DLD1 (cell line): ENCODE data around the gene TRIO.

ENCODE experiments used
- in situ Hi-C: cut with HindIII; loops from 2 replicates; pipeline ENCODE4 v1.10.0; 2017; ENCODE audit warnings: low sequenced_read_pairs

TRIO gene

GRCh38 chr5:14400611-14401010, 257.5 kb downstream of the TRIO start:
- in situ Hi-C loops, result no loop called here

DNA sequence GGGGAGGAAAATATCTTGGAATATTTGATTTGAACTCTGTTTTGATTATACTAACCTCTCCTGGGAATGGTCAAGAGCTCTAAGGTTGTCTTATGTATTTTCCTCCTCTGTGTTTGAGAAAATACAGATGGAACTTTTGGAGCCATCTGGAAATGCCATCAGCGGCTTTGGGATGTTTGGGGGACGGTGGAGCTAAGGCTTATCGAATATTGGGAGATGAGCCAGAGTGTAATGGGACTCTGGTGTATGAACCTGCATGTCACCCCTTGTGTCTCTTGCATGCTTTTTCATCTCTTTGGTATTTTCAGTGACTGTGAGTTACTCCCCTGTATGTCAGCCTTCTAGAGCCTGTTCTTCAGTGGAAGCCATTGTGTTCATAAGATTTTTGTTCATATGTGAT, 258.5 kb downstream of the TRIO start:
- in situ Hi-C loops, result no loop called here

GRCh38 chr5:14402424-14402823, 259.3 kb downstream of the TRIO start:
- in situ Hi-C loops, result no loop called here

DNA sequence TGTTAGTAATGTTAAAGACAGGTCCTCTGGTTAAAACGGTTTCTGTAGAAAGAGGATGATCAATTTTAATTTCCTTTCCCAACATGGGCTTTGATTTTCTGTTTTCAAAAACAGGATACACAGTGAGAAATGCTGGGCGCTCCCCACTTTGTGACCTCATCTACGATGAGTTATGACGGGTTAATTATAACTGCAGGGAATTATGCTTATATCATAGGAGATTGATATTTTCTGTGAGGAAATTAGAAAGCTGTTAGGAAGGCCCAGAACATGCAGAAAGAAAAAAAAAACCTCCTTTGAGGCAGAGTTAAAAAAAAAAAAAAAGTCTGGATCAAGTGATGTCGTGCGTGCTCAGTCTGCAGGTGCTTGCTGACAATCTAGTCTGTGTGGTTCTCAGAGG, 261.6 kb downstream of the TRIO start:
- in situ Hi-C loops, result no loop called here

GRCh38 chr5:14405267-14405666, 262.1 kb downstream of the TRIO start:
- in situ Hi-C loops, result no loop called here

DNA sequence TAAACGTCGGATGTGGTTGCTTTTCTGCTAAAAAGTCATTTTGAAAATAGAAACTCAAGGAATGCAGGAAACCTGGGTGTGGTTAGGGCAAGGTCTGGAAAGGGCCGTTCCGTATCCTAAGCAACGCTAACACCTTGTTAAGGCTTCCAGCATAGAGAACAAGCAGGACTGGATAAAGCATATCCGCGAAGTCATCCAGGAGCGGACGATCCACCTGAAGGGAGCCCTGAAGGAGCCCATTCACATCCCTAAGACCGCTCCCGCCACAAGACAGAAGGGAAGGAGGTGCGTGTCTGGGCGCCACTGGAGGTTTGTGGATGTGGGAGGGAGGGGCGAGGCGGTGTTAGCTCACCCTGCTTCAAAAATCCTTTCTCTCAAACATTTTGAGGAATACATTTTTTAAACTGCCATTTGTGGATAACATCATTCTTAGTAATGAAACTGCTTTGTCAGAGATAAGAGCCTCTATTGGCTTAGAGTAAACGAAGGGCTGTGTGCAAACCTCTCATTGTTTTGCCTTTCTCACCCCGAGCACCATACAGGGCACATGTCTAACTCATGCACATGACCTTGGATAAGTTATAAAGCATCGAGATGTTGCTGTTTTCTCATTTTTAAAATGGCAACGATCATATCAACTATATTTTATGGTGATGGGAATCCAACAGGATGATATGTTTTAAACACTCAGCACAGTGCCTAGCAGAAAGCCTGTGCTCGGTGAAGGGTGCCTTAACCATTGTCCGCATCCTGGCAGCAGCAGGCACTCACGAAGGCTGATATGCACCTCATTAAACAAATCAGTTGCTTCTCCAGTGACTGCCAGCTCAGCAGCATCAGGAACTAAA, 262.8 kb downstream of the TRIO start:
- in situ Hi-C loops, result no loop called here

DNA sequence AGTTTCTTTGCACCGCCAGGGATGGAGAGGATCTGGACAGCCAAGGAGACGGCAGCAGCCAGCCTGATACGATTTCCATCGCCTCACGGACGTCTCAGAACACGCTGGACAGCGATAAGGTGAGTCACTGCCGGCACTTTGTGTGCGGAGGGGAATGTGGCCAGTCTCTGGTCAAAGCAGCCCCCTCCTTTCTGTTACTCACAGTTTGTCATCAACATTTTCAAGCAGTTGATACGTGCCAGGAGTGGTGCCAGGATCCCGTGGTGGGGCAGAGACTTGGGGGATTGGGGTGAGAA, 263.4 kb downstream of the TRIO start:
- in situ Hi-C loops, result no loop called here

- in situ Hi-C loops, result no loop called here
Measured at GRCh38 chr5:14407051-14407450, 263.9 kb downstream of the TRIO start.

GRCh38 chr5:14407746-14408175, 264.6 kb downstream of the TRIO start:
- in situ Hi-C loops, result no loop called here

DNA sequence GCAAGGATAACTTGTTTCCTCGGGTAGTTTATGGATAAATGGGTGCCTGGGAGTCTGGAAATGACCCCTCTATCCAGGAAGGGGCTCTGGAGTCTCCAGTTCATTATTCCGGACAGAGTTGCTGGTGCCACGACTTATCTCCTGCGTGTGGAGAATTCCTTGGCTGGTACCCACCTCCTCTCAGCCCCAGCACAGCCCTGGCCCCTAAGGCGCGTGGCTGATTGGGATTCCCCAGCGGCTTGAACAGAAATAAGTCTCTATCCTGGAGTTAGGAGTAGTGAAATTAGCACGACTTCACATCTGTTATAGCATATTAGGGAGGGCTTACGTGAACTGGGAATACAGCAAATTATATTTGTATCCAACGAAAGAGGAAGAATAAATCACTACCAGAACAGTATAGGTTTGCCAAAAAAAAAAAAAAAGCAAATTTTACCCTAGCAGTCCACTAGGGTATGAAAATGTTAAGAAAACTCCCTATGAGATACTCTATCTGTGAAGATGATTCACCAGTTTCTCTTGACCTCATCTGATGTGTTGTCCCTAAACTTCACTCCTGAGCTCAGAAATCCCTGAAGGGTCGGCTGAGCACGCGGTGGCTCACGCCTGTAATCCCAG, 265.9 kb downstream of the TRIO start:
- in situ Hi-C loops, result no loop called here

GRCh38 chr5:14410068-14410393, 266.9 kb downstream of the TRIO start:
- in situ Hi-C loops, result no loop called here

DNA sequence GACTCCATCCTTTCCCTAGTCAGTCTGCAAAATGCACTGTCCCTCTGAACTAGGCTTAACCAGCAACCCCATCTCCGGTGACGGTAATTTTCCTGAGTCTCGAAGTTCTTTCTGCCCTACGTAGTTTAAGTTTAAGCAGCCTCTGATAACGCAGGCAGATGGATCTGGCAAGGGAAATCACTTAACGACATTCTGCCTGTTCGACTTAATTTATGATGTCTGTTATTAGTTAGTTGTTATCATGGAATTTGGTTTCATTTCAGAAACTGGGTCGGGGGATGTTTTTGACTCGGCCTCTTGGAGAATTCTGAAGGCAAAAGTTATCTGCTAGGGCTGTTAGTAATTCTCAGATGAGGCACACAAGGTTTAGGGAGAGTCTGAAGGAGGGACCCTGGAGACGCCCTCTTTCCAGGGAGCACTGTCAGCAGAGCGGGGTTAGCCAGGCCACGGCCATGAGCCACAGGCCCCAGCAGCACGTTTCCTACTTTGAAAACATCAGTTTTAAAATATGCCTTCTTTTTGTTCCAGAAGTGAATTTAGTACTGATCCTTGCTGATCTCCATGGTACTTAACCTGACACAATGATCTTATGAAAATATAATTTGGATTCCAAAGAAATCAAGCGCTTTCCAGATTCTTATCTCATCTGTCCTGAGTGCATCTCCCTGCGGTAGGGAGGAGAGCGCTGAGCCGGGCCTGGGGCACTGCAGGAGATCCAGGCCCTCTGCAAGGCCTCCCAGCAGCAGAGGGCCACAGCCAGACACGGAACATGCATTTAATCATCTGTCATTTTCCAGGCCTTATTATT, 267.5 kb downstream of the TRIO start:
- in situ Hi-C loops, result no loop called here

- in situ Hi-C loops, result no loop called here
Measured at GRCh38 chr5:14411216-14411615, 268.1 kb downstream of the TRIO start.

DNA sequence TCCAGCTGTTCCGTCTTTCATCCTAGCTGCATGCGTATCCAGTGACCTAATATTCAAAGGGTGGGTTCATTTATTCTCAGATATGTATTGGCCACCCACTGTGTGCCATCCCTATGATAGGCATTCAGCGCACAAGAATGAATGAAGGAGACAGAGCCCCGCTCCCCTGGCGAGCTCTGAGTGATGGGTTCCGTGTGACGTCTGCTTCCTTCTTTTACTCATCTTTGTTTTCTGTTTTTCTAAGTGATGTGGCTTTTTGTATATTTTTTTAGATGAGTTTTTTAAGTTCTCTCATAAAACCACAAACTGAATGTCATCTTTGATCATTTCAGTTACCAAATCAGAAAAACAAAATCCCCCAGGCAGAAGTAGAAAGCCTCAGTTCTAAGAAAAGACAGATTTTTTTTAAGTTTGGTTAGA, 270.2 kb downstream of the TRIO start:
- in situ Hi-C loops, result no loop called here

GRCh38 chr5:14414007-14414406, 270.9 kb downstream of the TRIO start:
- in situ Hi-C loops, result no loop called here

DNA sequence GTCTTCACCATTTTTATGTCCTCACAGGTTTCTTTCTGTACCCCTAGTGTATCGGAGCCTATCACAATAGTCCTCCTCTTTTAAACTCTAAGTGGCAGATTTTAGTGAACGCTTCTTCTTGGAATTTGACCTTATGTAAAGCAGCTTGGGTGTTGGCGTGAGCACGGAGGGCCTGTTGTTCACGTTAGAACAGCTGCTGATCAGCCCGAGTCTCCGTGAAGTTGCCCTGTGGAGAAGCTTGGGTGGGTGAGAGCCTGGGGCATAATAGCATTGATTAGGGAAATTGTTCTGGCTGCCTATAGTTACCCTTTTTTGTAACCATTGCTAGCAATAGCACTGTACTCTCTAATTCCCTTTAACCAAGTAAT, 271.5 kb downstream of the TRIO start:
- in situ Hi-C loops, result no loop called here

DNA sequence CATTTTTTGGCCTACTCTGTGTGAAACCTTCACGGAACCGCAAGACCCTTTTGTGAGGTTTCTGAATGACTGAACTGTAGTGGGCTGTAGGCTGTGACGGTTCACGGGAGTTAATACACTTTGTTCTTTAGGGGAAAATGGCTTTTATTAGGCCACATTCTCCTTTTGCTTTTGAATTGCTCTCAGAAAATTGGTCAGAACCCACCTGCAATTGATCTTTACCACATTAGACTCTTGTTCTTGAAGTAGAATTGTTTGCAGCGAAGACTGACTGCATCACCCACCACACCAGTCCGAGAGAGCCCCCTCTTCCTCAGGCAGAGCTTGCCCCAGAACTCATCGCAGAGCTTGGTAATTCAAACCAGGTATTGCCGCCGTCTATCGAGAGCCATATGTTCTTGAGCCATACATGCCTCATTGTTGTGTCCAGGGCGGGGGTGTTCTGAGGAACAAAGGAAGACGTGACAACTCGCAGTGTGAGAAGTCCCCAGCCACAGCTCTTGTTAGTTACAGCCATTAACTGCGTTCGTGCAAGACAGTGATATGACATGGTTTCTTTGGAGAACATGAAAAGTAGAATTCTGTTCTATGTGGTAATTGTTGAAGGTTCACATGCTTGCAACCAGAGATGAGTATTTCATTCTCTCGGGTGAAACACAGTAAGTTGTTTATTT, 272.0 kb downstream of the TRIO start:
- in situ Hi-C loops, result no loop called here

DNA sequence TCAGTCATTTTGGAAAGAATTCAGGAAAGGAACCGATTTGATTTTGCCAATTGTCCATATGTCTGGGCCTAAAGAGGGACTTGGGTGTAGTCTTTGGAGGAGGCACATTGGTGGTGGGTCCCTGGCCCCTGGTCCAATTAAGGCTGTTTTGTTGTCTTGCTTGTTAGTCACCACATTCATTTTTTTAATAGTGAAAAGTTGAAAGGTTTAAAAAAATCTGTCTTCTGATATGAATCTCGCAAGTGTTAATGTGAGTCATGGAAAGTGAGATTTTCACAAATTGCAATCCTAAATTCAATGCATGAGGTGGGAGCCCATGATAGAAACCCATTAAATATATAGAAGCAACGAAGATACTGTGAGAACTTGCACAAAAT, 272.5 kb downstream of the TRIO start:
- in situ Hi-C loops, result no loop called here

DNA sequence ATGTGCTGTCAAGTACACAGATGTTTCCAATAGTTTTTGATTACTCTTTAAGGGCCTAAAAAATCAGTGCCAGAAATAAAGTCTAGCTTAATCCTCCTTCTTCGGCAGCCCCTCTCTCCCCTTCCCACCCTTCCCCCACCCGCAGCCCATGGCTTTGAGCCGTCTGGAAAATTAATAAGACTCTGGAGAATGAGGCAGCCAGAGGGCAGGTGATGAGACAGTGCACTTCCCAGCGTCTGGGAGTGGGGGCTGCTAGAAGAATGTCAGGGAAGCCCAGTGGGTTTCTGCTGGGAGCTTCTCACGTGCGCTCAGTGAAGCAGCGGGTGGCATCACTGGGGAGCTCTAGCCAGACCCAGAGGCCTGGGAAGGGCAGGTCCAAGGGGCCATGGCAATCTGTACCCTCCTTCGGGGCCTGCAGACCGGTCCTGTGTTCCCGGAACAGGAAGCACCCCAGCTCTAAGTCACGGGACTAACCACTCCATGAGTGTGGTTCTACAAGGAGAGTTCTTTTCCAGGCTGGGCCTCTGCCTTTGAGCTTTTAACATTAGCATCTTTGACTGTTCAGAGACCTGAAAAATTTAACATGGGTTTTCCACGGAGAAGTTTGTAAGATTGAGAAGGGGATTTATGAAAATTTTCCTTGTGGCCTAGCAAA, 273.6 kb downstream of the TRIO start:
- in situ Hi-C loops, result no loop called here

DNA sequence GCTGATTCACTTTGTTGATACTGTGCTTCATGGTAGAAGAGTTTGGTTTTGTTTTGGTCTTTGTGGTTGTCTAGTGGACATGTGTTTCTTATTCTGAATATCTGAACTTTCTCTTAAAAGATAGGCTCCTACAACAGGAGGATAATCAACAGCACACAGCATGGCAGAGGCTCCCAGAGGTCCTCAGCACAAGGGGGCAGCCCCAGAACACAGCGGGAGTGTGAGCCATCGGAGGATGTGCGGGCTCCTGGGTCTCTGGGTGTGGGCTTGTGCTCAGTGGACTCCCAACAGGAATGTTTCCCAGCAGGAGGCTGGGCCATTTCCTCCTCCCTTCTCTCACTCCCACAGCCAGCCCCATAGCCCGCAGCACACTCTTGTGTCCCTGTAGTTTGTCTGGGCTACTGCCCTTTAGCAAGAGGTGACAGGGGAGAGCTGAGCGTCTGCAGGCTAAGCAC, 274.2 kb downstream of the TRIO start:
- in situ Hi-C loops, result no loop called here
